Measurements from ENCODE around the gene AKAP8L. TPM values are rescaled to one million over a fixed set of nuclear protein-coding genes. Genes with fewer than 3 reads are reported as not detected.

AKAP8L gene
- polyA plus RNA-seq, 3 donors = 102 to 126 (median 109) TPM

GRCh38 chr19:15394426-15394825 lies 24.4 kb downstream of the AKAP8L start:
- no peak for DNase-seq

- no peak for DNase-seq
Measured at GRCh38 chr19:15393963-15394362, 24.8 kb downstream of the AKAP8L start.

GRCh38 chr19:15390814-15391213 lies 28.0 kb downstream of the AKAP8L start:
- no peak for DNase-seq

GRCh38 chr19:15381864-15382263 lies 36.9 kb downstream of the AKAP8L start:
- DNase-seq = no peak

GRCh38 chr19:15381429-15381828 lies 37.4 kb downstream of the AKAP8L start:
- no peak for DNase-seq

GRCh38 chr19:15379999-15380647 lies 38.7 kb downstream of the AKAP8L start:
- DNase-seq = peak; percentile 58

GRCh38 chr19:15379083-15379998 lies 39.4 kb downstream of the AKAP8L start, which contains the start of gene AKAP8:
Gene AKAP8, minus strand, starts transcription at chr19:15379787. Its CDS starts 56 bp downstream, at chr19:15379731.
- peak; percentile 99 for DNase-seq

GRCh38 chr19:15378534-15379082 lies 40.2 kb downstream of the AKAP8L start:
- no peak for DNase-seq

- no peak for DNase-seq
Measured at GRCh38 chr19:15374796-15375440, 43.9 kb downstream of the AKAP8L start.

- no peak for DNase-seq
Measured at GRCh38 chr19:15374105-15374651, 44.6 kb downstream of the AKAP8L start.

- no peak for DNase-seq
Measured at GRCh38 chr19:15373644-15374043, 45.1 kb downstream of the AKAP8L start.

- DNase-seq = no peak
Measured at GRCh38 chr19:15372891-15373301, 45.9 kb downstream of the AKAP8L start.

GRCh38 chr19:15372470-15372869 lies 46.3 kb downstream of the AKAP8L start:
- no peak for DNase-seq

GRCh38 chr19:15371786-15372380 lies 46.9 kb downstream of the AKAP8L start:
- DNase-seq = no peak

- no peak for DNase-seq
Measured at GRCh38 chr19:15371119-15371518, 47.7 kb downstream of the AKAP8L start.

GRCh38 chr19:15369594-15369891 lies 49.2 kb downstream of the AKAP8L start:
- DNase-seq = no peak

GRCh38 chr19:15368798-15369593 lies 49.8 kb downstream of the AKAP8L start:
- no peak for DNase-seq

- no peak for DNase-seq
Measured at GRCh38 chr19:15368051-15368632, 50.6 kb downstream of the AKAP8L start.

GRCh38 chr19:15367439-15367838 lies 51.3 kb downstream of the AKAP8L start:
- no peak for DNase-seq

GRCh38 chr19:15365264-15365663 lies 53.5 kb downstream of the AKAP8L start:
- no peak for DNase-seq

Measured in renal pelvis (tissue), 4 donors.